SW 1271 (cell line): ENCODE measurements around the gene BOLA2.
"Not testable (repeated sequence)": the region's sequence is repeated elsewhere in the genome, so short reads cannot be mapped to it uniquely, and the experiment has no call there.

Experiments used
- DNase-seq, 2 experiments: peaks; one replicate each; lab custom pipeline; 2025; lab: John Stamatoyannopoulos, UW

BOLA2 gene

DNA sequence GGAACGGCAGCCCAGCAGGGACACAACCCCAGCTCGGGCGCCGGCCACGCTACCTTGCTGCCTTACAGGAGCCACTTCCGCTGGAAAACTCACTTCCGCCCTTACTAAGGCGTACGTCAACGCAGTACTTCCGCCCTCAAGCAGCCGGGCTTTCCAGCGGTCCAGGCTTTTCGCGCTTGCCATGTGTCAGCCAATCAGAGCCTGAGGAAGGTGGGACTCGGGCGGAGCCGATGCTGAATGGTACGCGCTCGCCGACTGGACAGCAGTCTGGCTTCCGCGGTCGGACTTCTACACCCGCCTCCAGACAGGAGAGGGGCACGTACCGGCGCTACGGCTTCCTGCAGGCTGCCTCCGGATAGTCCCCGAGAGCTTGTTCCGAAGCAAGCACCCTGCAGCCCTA, at the start of gene BOLA2, which contains the start of gene SLX1B:
Gene BOLA2, minus strand, starts transcription at position 83 of the 400 bp plus-strand sequence. CDS start 98 bp downstream, outside the sequence.
Gene SLX1B, plus strand, starts transcription at position 265 of the 400 bp plus-strand sequence.
- not testable (repeated sequence) for DNase-seq

DNA sequence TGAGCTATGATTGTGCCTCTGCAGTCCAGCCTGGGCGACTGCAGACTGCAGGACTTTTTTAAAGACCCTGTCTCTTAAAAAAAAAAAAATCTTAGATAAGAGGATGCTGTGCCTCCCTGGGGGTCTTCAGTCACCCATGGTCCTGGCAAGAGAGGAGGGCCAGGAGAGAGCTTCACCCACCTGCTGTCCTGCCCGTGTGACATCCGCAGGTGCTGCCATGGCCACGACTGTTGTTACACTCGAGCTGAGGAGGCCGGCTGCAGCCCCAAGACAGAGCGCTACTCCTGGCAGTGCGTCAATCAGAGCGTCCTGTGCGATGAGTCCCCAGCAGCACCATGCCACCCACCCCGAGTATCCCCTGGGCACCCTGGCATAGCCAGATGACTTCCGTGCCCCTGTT, 28.1 kb upstream of the BOLA2 start:
- not testable (repeated sequence) for DNase-seq

DNA sequence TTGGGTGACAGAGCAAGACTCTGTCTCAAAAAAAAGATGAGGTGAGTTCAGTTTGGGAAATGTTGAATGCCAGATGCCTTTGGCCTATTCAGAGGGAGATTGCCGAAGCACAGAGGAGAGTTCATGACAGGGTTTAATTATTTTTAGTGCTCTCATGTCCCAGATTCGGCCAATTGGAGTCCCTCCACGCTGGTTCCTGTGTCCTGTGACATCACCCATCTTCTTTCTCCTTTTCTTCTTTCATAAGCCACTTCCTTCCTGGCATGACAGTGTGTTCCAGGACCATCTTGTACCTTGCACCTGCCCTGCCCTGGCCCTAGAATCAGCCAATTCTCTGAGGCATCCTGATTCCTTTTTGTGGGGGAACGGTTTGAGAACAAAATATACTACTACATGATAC, 17.9 kb upstream of the BOLA2 start:
- DNase-seq, result not testable (repeated sequence)

DNA sequence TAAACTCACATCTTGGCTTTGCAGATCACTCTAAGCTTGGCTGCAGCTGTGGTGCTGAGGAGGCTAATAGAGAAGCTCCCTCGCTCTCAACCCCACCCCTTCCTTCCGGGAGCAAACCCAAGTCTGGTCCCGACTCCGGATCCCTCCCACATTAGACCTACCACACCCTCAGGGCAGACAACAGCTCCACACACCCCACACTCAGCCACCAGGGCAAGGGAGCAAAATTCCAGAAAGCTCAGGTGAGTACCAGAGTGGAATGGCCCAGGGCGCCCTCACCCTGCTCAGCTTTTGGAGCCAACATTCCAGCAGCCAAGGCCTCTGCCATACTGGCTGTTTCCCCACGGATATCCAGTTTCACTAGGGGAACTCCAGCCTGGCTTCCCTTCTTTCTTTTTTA, 15.5 kb upstream of the BOLA2 start:
- DNase-seq, result not testable (repeated sequence)

DNA sequence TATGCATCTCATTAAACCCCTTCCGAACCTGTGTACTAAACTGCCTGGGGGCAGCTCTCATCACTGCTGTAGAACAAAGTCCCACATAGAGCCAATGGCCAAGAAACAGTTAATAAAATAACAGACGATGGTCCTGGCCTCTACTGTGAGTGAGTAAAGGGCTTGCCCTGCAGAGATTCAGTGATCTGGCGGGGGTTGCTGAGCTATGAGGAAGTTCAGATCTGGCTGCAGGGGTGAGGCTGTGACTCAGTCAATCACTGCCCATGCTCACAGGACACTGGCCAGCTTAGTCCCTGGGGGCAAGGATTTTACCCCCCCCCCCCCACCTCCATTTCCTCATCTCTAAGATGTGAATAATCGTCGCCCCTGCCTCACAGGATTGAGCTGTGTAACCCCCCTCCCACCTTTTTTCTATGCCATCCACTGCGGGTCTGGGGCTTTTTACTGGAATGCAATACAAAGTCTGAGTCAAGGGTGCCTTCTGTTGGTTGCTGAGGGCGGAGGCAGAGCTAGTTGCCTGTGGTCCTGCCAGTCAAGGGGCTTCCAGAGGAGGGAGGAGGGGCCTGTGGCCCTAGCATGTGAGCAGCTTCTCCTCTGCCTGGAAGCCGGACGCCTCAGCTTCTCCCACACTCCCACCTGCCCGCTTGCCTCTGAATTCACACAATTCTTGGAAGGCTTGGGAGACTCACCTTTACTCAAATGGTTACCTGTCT, 13.7 kb upstream of the BOLA2 start:
- DNase-seq, result not testable (repeated sequence)

DNA sequence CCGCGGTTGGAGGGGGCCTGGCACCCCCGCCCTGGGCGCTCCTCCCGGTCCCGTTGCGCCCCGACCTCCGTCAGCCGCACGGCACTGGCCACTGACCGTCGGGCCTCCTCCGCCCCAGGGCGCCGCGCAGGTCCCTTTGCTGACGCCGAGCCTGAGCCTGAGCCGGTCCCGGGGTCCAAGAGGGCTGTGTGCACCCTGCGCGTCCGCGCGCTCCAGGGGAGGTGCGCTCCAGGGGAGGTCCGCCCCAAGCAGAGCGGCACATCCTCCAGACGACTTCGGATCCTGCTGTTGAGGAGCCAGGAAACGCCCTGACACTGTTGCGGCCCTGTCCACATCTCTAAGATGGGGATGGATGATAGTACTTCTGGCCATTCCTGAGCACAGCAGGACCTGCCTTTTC, 12.8 kb upstream of the BOLA2 start:
- not testable (repeated sequence) for DNase-seq

DNA sequence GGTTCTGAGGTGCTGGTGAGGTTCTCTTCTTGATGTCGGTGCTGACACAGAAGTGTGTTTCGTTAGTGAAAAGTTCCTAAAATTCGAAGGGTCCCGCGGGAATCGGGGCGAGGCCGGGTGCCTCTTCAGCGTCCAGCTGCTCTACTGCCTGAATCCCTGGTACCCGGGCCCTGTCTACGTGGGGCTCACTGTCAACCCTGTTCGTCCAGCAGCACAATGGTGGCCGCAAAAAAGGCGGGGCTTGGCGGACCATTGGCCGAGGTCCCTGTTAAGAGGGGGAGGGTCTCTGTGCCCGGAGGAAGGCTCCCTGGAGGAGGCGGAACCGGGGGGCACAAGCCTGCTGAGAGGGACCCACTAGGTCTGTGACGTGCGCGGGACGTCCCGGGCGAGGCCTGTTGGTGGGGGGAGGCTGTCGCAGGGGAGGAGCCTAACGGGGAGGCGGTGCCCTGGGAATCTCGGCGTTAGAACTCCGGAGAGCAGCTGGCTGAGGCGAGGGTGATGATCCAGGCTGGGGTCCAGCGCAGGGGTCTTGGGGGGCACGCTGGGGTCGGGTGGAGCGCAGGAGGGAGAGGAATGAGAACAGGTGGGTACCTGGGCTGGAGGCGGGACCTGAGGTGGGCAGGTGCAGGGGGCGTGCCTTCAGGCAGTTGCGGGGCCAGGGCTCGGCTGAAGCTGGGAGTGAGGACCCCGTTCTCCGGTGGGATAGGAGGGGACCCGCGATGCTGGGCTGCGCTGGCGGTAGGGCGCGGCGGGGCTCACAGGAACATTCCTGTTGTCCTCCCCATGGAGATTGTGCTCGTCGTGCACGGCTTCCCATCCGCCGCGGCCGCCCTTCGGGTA, 12.1 kb upstream of the BOLA2 start:
- not testable (repeated sequence) for DNase-seq

DNA sequence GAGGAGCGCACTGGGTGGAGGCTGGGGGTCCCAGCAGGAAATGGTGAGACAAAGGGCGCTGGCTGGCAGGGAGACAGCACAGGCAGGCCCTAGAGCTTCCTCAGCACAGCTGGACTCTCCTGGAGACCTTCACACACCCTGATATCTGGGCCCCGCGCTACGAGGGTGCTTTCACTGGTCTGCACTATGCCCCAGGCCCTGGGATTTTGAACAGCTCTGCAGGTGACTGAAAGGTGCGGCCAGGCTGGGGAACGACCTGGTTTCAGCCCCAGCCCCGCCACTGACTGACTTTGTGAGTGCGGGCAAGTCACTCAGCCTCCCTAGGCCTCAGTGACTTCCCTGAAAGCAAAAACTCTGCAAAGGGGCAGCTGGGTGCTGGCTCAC, 6.5 kb upstream of the BOLA2 start:
- DNase-seq, result not testable (repeated sequence)

DNA sequence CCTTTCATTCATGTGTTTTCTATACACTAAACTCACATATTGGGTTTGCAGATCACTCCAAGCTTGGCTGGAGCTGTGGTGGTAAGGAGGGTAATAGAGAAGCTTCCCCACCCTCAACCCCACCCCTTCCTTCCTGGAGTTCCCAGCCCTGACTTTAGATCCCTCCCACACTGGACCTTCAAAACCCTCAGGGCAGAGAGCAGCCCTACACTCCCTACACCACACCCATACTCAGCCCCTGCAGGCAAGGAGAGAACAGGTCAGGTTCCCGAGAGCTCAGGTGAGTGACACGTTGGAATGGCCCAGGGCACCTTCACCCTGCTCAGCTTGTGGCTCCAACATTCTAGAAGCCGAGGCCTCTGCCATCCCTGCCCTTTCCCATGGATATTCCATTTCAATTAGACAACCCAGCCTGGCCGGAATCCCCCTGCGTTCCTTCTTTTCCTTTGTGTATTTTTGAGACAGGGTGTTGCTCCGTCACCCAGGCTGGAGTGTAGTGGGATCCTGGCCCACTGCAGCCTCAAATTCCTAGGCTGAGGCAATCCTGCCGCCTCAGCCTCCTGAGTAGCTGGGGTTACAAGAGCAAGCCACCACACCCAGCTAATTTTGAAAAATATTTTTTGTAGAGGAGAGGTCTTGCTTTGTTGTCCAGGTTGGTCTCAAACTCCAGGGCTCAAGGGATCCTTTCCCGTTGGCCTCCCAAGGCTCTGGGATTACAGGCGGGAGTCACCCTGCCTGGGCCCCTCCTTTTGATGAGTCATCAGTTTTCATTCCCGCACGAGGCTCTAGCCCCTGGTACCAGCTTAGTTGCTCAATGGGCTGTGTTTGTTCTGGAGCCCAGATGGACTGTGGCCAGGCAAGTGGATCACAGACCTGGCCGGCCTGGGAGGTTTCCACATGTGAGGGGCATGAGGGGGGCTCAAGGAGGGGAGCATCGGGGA, 5.8 kb upstream of the BOLA2 start, which contains the start of gene SULT1A4:
Gene SULT1A4, plus strand, starts transcription at position 208 of the 941 bp plus-strand sequence. CDS start 1,473 bp downstream, outside the sequence.
- DNase-seq, result not testable (repeated sequence)

DNA sequence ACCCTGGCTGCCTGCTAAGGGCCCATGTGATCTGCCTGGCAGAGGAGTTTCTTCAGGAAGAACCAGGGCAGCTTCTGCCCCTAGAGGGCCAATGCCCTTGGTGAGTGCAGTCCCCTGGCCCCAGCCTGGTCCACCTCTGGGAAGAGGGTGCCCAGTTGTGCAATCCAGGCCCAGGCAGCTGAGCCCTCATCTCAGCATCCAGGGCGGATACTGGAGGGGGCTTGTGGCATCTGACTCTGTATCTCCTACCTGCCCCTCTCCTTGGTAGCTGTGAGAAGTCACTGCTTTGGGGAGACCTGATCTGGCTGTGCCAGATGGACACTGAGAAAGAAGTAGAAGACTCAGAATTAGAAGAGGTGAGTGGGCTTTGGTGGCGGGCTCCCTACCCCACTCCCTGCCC, 3.5 kb upstream of the BOLA2 start:
- DNase-seq, result not testable (repeated sequence)

DNA sequence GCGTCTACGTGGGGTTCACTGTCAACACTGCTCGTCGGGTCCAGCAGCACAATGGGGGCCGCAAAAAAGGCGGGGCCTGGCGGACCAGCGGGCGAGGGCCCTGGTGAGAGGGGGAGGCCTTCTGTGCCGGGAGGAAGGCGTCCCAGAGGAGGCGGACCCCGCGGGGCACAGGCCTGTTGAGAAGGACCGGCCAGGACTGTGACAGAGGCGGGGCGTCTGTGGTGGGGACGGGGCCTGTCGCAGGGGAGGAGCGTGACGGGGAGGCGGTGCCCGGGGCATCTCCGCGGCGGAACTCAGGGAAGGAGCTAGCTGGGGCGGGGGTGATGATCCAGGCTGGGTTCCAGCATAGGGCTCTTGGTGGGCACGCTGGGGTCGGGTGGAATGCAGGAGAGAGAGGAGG, 677 bp upstream of the BOLA2 start:
- not testable (repeated sequence) for DNase-seq

DNA sequence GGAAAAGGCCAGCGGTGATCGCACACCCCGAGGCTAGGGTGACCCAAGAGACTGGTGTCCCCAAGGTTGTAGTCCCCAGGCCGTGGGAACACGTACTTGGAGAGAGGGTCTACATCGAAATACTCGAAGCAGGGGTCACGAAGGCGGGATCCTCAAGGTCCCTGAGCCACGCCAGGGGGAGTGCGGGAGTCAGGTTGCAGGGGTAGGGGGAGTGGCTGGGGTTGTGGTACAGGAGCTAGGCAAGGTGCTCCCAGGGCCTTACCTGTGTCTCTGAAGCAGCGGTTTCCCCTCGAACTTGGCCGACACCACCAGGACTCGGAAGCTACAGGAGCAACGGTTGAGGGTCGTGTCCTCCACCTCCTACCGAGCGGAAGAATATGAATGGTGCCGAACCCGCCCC, 397 bp downstream of the BOLA2 start:
- not testable (repeated sequence) for DNase-seq

DNA sequence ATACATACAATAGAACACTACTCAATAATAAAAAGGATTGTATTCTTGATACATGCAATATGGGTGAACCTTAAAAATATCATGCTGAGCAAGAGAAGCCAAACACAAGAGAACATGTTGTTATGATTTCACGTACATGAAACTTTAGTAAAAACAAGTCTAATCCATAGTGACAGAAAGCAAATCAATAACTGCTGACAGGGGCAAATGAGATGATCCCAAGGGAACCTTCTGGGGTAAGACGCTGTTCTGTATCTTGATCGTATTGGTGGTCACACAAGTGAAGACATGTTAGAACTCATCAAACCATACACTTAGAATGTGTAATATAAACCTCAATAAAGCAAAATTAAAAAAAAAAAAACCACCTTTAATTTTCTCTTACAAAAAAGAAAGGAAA, 28.8 kb downstream of the BOLA2 start:
- DNase-seq, result not testable (repeated sequence)

DNA sequence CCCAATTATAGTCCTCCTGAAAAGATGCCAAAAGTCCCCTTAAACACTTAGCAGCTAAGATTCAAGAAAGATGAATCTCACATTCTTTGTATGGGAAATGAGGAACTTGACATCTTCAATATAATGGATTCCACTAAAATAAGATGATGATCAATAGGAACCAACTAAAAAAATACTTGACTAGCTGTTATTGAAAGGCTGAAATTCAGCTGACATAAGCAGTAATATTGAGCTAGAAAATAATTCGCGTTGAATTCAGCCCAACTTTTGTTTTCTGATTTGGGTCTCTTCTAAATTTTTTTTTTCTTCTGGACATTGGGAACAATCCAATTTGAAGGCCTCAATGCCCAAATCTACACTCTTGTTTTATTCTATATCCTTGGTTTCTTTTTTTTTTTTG, 30.6 kb downstream of the BOLA2 start:
- not testable (repeated sequence) for DNase-seq

DNA sequence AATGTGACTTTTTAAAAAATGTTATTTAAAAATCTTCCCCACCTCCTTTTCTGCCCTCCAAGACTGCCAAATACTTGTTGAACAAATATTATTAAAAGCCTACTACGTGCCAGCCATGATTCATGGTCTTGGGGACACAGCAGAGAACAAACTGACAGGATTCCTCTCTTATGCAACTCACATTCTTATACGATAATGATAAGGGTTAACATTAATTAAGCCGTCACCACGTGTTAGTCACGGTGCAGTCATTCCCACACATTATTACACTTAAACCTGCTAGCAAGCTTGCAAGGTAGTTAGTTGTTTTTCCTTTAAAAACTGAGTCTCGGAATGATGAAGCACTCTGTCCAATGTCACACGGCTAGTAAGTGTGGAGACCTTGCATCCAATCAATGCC, 48.9 kb downstream of the BOLA2 start:
- DNase-seq, result not testable (repeated sequence)
